ENCODE measurements around the gene CD52.

CD52 gene

GRCh38 chr1:26357121-26357602 lies 39.4 kb downstream of the CD52 start:
- no peak for DNase-seq

GRCh38 chr1:26358411-26359384 lies 40.9 kb downstream of the CD52 start:
- DNase-seq = no peak

- no peak for DNase-seq
Measured at GRCh38 chr1:26359981-26360806, 42.4 kb downstream of the CD52 start.

- no peak for DNase-seq
Measured at GRCh38 chr1:26360807-26361604, 43.2 kb downstream of the CD52 start.

- no peak for DNase-seq
Measured at GRCh38 chr1:26361605-26362122, 43.9 kb downstream of the CD52 start.

GRCh38 chr1:26362331-26362730 lies 44.6 kb downstream of the CD52 start:
- no peak for DNase-seq

- DNase-seq = peak; percentile 8
Measured at GRCh38 chr1:26363549-26364448, 46.0 kb downstream of the CD52 start.

- no peak for DNase-seq
Measured at GRCh38 chr1:26364956-26365355, 47.2 kb downstream of the CD52 start.

- DNase-seq = no peak
Measured at GRCh38 chr1:26367441-26367840, 49.7 kb downstream of the CD52 start.

GRCh38 chr1:26368006-26368405 lies 50.2 kb downstream of the CD52 start:
- DNase-seq = no peak

GRCh38 chr1:26368486-26368885 lies 50.7 kb downstream of the CD52 start:
- DNase-seq = no peak

All from SHP77 treated with DMSO at 0.1 percent for 48 hours (cell line).